ENCODE data around the gene B4GALT2. TPM values are rescaled to one million over a fixed set of nuclear protein-coding genes. Genes with fewer than 3 reads are reported as not detected.

B4GALT2 gene
- total and polyA plus RNA-seq, 2 donors (not counting 1 experiment from before 2014, with no cell fraction given): 4.6 to 6.5 TPM

DNA sequence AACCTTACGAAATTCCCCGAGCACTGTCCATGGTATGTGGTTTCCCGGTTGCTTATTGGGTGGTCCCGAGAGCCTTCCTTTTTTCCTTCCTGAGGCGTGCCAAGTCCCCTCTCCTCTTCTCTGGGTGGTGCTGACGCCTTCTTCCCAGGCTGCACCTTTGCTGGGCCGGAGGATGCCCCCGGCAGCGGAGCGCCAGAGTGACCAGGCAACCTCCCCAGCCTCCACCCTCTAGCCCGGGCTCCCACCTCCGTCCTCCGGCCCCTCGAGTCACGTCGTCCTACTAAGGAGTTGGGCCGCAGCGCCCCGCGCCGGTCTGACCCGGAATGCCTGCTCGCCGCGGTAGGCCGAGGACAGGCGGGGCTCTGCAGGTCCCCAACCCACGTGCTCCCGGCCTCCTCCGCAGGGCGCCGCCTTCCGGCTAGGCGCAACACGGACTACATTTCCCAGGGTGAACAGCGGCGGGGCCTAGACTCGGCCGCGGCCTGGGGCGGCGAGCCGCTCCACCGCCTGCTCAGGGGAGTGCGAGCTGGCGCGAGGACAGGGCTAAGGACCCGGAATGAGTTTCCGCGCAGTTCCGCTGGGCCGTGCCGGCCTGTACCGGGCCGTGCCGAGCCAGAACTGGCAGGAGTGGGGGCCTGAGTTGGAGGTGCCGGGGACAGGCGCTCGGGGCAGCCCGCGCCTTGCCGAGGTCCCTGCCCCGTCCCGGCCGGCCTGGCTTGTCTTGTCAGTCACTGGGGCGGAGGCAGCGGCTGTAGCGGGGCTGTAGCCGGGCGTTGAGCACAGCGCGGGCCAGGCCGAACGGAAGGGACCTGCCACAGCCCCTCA lies 32.6 kb upstream of the B4GALT2 start, which contains the start of gene IPO13:
TSS of gene IPO13 (plus strand) at position 715 of the 825 bp plus-strand sequence. CDS start 651 bp downstream, outside the sequence.
- H3K9ac ChIP-seq (ENCODE audit: low read length): peak within 1 kb of the TSS; percentile 93
- H3K27me3 Mint-ChIP-seq: no peaks in the 10 kb centered on the region
- H3K4me3 ChIP-seq (ENCODE audit: control extremely low read depth in 1 of 5, extremely low read depth in 1 of 5, insufficient read depth in 1 of 5, low read depth in 2 of 5, low read length in 4 of 5): peak within 1 kb of the TSS; percentile 64 to 90 (median 78)
- WGBS (ENCODE audit: insufficient coverage): under 1% methylated on average over 72 of the region's 74 CpGs
- peaks cover 5% of the 10 kb centered on the region for H4K20me1 ChIP-seq (ENCODE audit: control insufficient read depth, insufficient read depth, low read length, poor library complexity, severe bottlenecking)
- ChIA-PET POLR2A (interaction anchor here (0.8 to 1.6 kb wide), 3 partner anchors 23 to 297 kb away, joined by 3 to 5 read pairs (median 3); partner anchors contain the start of genes ATP6V0B, DPH2 and KDM4A), CTCF (interaction anchor here (0.7 to 5.0 kb wide), 11 partner anchors 9 to 183 kb away, joined by 3 to 41 read pairs (median 5); partner anchors contain the start of genes ARTN, ATP6V0B and DPH2)
- peak; percentile 98 for DNase-seq
- H3K9me3 ChIP-seq (ENCODE audit: control extremely low read depth in 1 of 3, control insufficient read depth in 2 of 3, insufficient read depth in 1 of 3, low read length in 2 of 3): no peaks in the 10 kb centered on the region
- no peaks in the 10 kb centered on the region for H3K9me3 Mint-ChIP-seq (ENCODE audit: insufficient read depth)
- H3K36me3 ChIP-seq (replicated peaks in 1 of 2; ENCODE audit: control extremely low read depth in 1 of 2, control insufficient read depth in 1 of 2, extremely low read depth in 1 of 2, insufficient read depth in 2 of 2, low read length in 1 of 2): peaks cover 0 to 9% of the 10 kb centered on the region in 2 experiments
- ATAC-seq (ENCODE audit: low read depth): peak; percentile 94
- H3K27me3 ChIP-seq (replicated peaks in 1 of 4; ENCODE audit: control extremely low read depth in 1 of 4, control insufficient read depth in 3 of 4, insufficient read depth in 4 of 4, low read length in 3 of 4): no peaks in the 10 kb centered on the region
- H2AFZ ChIP-seq (ENCODE audit: insufficient read depth, low read depth, low read length, poor library complexity, severe bottlenecking): peak within 1 kb of the TSS; percentile 92
- H3K27ac Mint-ChIP-seq: peak within 1 kb of the TSS; percentile 98
- H3K4me1 ChIP-seq (ENCODE audit: control insufficient read depth in 2 of 2, insufficient read depth in 2 of 2, low read length in 2 of 2): peaks cover 15 to 25% of the 10 kb centered on the region in 2 donors
- intact Hi-C loops (cut with micrococcal nuclease): loop anchor here (1.0 to 10.0 kb wide), 9 partner anchors 23 to 1182 kb away; partner anchors contain the start of genes ATP6V0B, C1orf50, CCDC24 and CDC20
- H3K4me1 Mint-ChIP-seq: peaks cover 39% of the 10 kb centered on the region
- H3K4me2 ChIP-seq (replicated peaks; ENCODE audit: low read depth, low read length, poor library complexity, severe bottlenecking): peak within 1 kb of the TSS; percentile 84
- H3K27ac ChIP-seq (ENCODE audit: low read length in 2 of 2): peak within 1 kb of the TSS; percentile 95
- peak within 1 kb of the TSS; percentile 93 for H3K4me3 Mint-ChIP-seq
- H3K79me2 ChIP-seq (ENCODE audit: control insufficient read depth, insufficient read depth, low read length): peaks cover 32% of the 10 kb centered on the region
- peak; percentile 71 for TF ChIP-seq CTCF (IDR thresholded peaks at IDR 0.05)
- TF ChIP-seq EZH2 (IDR thresholded peaks at IDR 0.05; ENCODE audit: borderline replicate concordance, insufficient read depth, low read depth, low read length, poor library complexity, severe bottlenecking): no peak
